ENCODE measurements around the gene GLT8D2. TPM values are rescaled to one million over a fixed set of nuclear protein-coding genes. Genes with fewer than 3 reads are reported as not detected.
A peak's percentile ranks its signal among the peaks of the same experiment; 100 is the strongest.

GLT8D2 gene
- total RNA-seq, 1 donor from 2014 or later = 40.3 TPM

DNA sequence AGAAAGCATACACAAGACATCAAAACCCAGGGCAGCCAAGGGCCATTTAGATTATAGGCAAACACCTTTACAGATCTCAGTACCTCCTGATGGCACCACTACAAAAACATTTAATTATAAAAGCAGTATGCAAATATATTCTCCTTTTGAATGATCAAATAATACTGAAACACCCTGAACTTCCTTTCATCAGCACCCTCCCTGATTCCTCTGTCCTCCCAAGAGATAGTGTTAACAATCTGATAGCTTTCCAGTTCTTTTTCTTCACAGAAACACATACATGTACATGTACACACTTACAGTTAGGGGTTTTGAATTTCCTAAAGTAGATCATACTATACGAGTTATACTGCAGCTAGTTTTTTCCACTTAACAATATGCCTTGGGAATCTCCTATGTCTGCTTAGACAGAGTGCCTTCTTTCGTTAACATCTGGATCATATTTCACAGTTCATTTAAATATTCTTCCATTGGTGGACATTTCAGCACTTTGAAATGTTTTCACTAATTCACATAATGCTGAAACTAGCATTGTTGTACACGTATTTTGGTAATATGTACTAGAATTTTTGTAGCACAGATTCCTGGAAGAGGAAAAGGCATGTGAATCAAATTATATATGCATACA, 49.1 kb downstream of the GLT8D2 start:
- DNase-seq = no peak

DNA sequence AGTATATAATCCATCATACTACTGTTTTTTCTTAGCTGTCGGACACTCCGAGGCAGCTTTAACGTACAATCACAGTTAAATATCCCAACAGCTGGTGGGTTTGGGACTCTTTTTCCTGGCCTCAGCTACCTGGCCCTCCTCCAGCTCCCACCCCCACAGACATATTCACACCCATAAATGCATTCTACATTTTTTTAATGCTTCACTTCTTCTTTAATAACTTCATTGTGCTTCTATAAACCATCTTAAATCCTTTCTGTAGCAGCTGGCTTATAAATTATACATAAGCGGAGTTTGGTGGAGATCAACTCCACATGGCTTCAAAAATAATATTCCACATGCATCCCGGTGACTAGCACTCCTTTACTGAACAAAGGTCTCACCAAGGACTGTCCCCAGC, 51.0 kb downstream of the GLT8D2 start:
- DNase-seq = peak; percentile 87

DNA sequence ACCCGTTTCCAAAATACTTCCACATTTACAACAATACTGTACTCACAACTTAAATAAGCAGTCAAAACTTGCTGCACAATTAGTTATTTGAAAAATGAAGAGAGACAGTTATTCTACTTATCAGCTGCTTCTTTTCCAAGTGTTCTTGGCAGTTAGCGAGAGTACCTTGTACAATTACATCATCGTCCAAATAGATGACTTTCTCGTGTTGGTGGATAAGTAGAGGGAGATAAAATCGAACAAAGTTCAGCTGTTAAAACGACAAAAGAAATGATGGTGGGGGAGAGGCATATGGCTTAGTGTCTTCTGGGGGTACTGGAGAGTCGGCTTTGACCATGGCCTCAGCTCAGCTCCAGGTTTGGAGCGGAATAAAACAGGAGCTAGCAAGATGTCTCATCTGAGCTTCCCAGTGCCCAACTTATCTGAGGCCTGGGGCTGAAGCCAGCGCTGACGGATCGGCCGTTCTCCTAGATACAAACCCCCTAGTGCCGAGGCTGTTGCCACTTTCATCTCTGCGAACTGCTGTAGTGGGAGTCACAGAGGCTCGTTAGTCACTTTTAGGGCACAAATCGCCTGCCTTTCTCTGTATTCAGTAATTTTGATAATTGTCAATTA, 52.6 kb downstream of the GLT8D2 start:
- DNase-seq = no peak

DNA sequence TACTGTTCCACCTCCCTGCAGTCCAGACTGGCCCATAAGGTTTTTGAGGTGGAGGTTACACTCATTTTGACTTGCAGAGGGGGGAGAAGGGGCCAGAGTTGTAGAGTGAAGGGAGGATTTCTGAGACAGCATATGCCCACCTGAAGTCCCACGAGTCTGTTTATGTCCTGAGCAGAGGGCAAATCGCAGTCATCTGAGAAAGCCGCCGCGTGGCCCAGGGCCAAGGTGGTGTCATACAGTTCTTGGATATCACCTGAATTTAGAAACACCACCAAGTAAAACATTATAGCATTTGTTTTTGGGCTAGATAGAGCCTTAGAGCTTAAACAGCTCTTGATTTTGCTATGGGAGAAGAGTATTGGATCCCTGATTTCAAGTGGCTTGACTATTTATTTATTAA, 53.4 kb downstream of the GLT8D2 start:
- no peak for DNase-seq

DNA sequence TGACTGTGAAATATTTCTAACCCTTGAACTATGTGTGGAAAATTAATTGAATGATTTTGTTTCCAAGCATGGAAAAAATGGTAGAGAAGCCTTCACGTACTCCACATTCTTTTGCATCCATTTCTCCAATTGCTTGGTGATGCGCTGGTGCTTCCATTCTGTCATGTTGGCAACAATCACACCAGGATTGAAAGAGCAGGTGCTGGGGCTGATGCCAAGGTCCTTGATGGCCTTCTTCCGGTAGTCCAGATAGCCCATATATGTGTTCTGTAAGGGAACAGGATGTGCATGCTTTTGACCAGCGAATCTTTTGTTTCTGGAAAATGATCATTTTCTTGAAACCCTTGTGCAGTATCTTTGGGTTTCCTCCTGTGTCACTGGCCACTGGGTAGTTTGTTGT, 55.8 kb downstream of the GLT8D2 start:
- peak; percentile 77 for DNase-seq

DNA sequence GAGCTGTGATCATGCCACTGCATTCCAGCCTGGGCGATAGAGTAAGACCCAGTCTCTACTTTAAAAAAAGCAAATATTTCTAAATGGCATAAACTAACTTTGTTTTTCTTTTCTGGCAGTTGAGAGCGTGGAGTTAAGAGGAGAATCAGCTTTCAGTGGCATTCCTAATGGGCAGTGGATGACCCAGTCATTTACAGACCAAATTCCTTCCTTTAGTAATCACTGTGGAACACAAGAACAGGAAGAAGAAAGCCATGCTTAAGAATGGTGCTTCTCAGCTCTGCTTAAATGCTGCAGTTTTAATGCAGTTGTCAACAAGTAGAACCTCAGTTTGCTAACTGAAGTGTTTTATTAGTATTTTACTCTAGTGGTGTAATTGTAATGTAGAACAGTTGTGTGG, 63.2 kb downstream of the GLT8D2 start:
- no peak for DNase-seq

DNA sequence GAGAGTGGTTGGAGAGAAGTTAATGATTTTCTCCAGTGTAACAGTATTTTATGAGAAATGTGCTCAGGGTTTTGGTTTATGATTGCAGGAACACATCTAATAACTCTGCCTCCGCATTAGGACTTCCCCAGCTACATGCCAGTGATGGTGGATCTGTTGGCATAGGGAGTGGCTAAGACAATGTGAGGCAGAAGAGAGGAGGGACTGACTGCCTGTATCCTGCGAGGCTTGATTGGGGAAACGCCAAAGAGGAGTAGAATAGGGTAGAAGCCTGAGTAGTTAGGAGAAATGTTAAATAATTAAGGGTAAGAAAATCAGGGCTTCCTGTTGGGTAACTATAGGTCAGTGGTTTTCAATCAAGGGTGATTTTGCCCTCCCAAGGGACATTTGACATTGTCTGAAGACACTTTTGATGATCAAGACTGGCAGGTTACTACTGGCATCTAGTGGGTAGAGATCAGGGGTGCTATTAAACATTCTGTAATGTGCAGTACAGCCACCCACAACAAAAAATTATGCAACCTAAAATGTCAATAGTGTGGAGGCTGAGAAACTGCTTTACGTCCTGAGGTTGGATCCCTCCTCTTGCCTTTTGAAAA, 71.5 kb downstream of the GLT8D2 start:
- no peak for DNase-seq

DNA sequence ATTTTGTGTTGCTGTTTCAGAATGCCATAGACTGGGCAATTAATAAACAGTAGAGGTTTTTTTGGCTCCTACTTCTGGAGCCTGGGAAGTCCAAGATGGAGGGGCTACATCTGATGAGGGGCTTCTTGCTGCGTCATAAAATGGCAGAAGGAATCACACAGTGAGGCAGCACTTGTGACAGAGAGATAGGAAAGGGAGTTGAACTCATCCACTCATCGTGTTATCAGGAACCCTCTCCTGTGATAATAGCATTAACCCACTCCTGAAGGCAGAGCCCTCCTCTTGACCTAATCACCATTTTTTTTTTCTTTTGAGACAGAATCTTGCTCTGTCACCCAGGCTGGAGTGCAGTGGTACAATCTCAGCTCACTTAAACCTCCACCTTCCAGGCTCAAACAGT, 74.6 kb downstream of the GLT8D2 start:
- DNase-seq = no peak

DNA sequence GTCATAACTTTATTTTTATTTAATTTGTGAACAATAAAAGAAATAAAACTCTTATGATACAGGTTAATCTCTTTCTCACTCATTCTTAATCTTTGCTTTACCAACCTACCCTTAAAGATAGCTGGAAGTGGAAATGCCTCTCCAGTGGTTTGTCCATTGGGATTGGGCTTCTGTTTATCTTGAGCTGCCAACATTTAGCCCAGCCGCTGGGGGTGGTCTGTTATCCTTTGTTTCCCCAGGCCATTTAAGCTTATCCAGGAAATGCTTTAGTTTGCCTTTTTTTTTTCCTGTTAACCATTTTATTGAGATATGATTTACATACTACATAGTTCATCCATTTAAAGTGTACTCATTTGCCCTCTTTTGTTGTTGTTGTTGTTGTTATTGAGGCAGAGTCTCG, 76.1 kb downstream of the GLT8D2 start:
- no peak for DNase-seq

DNA sequence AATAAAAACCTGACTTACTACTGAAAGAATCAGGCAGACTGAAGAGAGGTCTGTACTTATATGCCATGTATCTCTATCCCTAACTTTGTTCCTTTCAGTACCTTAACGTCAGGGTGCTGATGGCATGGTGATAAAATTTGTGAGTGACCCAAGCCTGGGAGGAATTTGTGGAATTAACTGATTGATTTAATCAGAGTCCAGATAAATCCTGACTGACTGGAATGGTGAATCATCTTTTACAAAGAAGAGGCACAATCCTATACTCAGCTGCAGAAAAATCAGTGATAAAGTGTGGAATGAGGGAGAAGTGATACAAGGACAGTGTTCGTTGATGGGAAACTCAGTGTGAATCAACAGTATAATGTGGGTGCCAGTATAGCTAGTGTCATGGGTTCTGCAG, 80.6 kb downstream of the GLT8D2 start:
- DNase-seq = no peak

DNA sequence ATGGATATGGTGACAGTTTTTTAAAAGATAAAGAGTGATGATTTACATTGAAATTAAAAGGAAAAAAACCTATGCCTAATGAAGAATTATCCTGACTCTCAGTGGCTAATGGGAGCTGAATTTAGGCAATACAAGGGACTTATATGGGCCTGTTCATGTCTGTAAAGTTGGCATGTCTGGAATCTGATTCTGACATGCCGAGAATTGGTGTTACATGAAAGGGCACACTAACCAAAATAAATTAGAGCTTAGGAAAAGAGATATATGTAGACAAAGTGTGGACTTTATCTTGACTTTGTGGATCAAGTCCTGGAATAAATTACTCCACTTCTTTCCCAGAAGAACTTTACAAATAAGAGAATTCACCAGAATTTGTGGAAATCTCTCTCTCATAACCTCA, 83.3 kb downstream of the GLT8D2 start:
- peak; percentile 14 for DNase-seq

DNA sequence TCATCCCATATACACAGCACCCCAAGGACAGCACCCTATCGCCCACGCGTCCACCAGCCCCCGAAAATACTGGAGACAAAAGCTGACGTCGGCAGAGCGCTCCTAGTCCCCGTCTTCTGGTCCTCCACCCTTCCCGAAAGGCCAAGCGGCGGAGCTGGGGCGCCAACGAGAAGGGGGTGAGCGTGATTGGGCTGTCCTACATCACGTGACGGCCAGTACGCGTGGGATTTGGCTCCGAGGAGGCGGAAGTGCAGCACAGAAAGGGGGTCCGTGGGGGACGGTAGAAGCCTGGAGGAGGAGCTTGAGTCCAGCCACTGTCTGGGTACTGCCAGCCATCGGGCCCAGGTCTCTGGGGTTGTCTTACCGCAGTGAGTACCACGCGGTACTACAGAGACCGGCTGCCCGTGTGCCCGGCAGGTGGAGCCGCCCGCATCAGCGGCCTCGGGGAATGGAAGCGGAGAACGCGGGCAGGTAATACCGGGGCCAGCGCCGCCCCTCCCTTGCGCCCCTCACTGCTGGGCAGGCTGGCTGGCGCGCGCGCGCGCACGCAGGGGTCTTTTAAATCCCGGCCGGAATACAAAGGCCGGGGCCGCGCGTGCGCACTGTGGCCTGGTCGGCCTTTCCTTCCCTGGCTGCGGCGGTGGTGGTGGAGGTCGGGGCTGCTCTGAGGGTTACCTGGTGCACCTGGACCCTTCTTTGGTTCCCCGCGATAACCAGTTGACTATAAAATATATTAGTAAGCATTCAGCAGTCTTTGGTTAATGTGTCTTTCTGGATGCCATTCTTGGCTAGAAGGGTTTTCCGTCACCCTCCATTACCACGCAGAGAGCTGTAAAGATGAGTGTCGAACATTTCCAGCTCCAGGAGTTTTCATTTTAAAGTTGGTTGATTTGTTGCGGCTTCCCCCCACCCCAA, 84.1 kb downstream of the GLT8D2 start, which contains the start of gene TDG:
TDG (plus strand) TSS at position 283 of the 915 bp plus-strand sequence; CDS start at position 449, 166 bp downstream.
- DNase-seq = peak; percentile 100

DNA sequence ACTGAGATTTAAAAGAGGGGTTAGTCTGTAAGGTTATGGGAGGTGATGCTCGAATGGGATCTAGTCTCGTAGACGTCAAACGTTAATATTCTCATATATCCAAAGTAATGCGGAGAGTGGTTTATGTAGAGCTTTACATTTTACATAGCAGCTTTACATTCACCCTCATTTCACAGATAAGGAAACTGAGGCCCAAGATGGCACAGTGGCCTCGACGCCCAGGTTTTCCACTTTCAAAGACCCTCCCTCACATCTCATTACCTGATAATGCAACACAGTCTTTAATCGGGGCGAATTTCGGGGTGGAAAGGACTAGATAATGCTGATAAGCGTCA, 84.8 kb downstream of the GLT8D2 start:
- DNase-seq = no peak

DNA sequence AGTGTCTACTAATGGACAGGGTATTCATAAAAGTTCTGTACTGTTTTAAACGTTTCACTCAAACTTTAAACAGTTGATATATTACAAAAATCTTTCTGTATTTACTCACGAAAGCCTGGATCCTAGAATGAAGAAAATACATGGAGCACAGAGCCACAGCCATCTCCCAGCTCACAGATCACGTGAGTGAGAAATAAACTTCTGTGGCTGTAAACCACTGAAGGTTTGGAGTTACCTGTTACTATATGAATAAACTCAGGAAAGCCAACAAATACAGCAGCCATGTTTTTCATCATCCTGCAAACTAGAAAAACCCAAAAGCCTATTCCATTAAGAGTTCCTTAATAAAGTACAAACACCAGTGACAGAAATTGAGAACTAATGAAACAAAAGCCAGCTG, 85.2 kb downstream of the GLT8D2 start:
- DNase-seq = no peak

DNA sequence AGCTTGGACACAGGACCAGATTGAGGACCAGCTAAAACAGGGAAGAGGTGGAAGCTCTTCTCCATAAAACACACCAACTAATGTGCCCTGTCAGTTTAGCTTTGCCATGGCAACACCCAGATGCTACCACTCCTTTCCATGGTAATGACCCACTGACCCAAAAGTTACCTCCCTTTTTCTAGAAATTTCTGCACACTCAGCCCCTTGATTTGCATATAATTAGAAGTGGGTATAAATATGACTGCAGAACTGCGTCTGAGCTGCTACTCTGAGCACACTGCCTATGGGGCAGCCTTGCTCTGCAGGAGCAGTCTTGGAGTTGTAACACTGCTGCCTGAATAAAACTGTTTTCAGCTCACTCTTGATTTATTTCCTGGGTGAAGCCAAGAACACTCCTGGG, 87.5 kb downstream of the GLT8D2 start:
- DNase-seq = no peak

DNA sequence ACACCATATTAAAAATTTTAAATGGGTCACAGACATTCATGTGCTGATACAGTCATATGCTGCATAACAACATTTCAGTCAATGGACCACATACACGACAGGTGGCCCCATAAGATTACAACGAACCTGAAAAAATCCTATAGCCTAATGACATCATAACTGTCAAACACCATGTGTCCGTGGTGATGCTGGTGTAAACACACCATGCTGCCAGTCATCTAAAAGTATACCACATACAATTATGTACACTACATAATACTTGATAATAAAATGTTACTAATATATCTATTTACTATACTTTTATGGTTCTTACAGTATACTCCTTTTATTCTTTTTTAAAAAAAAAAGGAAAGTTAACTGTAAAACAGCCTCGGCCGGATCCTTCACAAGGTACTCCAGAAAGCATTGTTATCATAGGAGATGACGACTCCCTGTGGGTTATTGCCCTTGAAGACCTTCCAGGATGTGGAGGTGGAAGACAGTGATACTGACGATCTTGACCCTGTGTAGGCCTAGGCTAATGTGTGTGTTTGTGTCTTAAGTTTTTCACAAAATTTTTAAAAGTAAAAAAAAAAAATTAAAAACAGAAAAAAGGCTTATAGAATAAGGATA, 89.3 kb downstream of the GLT8D2 start:
- DNase-seq = no peak

DNA sequence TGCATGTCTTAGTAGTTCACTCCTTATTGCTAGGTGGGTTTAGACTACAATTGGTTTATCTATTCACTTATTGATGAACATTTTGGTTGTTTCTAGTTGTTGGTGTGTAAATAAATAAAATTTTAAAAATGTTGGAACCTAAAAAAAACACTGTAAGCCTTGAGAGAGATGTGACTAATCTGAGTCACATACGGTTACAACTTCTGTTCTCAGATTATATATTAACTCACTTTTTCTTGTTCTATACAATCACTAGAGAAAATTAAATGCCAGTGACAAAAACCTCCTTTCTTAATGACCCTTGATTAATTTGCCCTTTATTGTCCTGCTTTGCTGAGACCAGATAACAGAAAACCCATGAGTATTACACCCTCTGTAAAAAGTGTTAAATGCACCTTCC, 91.4 kb downstream of the GLT8D2 start:
- no peak for DNase-seq

DNA sequence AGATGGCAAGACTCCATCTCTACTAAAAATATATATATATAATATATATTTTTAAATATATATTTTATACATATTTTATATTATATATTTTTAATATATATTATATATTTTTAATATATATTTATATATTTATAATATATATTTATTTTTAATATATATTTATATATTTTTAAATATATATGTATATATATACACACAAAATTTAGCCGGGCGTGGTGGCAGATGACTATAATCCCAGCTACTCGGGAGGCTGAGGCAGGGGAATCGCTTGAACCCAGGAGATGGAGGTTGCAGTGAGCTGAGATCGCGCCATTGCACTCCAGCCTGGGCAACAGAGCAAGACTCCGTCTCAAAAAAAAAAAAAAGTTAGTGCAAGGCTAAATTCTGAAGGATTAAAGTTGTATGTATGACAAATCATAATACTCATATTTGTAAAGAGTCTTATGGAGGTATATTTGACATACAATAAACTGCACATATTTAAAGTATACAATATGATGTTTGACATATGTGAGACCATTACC, 92.1 kb downstream of the GLT8D2 start:
- DNase-seq = no peak

DNA sequence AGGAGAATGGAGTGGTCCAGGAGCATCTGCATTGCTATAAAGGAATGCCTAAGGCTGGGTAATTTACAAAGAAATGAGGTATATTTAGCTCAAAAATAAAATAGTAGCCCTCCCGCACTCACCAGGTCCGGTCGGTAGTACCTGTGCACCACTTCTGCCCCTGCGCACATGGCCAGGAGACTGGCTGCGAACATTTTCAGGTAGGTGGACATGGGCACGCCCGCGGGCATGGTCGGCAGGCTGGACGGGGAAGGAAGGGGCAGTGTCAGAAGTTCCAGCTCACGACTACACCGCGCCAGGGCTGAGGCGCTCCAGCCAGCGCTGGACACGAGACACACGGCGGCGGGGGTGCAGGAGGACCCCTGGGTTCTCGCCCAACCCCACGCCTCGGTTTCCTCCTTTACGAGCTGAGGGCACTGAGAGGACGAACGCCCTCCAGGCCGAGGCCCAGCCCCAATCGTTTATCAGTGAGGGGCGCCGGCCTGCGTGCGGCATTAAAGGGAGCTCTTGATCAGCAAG, 93.4 kb downstream of the GLT8D2 start:
- DNase-seq = no peak

DNA sequence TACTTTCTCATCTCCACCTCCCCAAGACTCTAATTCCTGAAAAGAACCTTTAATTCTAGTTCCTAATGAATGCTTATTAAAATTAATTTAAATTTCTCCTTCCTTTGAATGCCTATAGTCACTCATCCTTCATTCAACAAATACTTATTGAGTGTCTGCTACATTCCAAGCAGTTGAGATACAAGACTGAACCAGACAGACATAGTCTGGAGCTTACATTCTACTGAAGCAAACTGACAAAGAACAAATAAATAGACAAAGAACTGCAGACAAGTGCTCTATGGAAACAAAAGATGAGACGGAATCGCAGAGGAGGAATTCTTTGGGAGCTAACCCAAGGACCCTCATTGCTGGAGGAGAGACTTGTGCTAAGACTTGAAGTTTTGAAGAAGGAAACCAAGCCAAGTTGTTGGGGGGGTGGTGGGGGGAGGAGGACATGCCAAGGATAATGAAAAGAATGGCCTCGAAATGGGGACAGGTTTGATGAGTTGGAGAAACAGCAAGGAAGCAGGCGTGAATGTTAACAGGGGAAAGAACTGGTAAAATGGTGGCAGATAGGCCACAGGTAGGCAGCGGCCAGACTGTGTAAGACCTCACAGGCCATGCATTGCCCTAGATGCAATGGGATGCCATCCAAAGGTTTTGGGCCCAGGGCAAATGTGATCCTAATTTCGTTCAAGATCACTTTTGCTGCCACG, 94.0 kb downstream of the GLT8D2 start:
- DNase-seq = peak; percentile 9

DNA sequence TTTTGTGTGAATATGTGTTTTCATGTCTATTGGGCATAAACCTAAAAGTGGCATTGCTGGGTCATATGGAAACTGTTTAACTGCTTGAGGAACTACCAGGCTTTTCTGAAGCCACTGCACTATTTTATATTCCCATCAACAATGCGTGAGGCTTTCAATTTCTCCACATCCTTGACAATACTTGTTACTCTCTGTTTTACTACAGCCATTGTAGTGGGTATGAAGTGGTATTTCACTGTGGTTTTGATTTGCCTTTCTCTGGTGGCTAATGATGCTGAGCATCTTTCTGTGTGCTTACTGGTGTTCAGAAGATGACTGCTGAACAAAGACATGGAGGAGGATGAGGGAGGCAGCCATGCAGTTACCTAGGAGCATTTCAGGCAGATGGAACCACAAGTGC, 97.5 kb downstream of the GLT8D2 start:
- DNase-seq = no peak

All from tongue (tissue), 2 donors.